ENCODE measurements around the gene REXO4.

REXO4 gene

GRCh38 chr9:133406480-133407307, 11.1 kb downstream of the REXO4 start:
- TF ChIP-seq CTCF (IDR thresholded peaks at IDR 0.05; ENCODE audit: insufficient read depth, low read depth, low read length, missing control alignments) = peak; percentile 90
- DNase-seq (ENCODE audit: low read depth) = peak; percentile 83
- no peak overlapping the region for H3K4me3 ChIP-seq (ENCODE audit: low read length)

GRCh38 chr9:133405508-133406438, 12.0 kb downstream of the REXO4 start:
- TF ChIP-seq CTCF (IDR thresholded peaks at IDR 0.05; ENCODE audit: insufficient read depth, low read depth, low read length, missing control alignments) = no peak
- no peak overlapping the region for H3K4me3 ChIP-seq (ENCODE audit: low read length)
- DNase-seq (ENCODE audit: low read depth) = peak; percentile 9

GRCh38 chr9:133404454-133405002, 13.3 kb downstream of the REXO4 start:
- no peak overlapping the region for H3K4me3 ChIP-seq (ENCODE audit: low read length)
- DNase-seq (ENCODE audit: low read depth) = no peak
- TF ChIP-seq CTCF (IDR thresholded peaks at IDR 0.05; ENCODE audit: insufficient read depth, low read depth, low read length, missing control alignments) = no peak

GRCh38 chr9:133403766-133404453, 13.9 kb downstream of the REXO4 start:
- no peak overlapping the region for H3K4me3 ChIP-seq (ENCODE audit: low read length)
- DNase-seq (ENCODE audit: low read depth) = peak; percentile 84
- peak; percentile 83 for TF ChIP-seq CTCF (IDR thresholded peaks at IDR 0.05; ENCODE audit: insufficient read depth, low read depth, low read length, missing control alignments)

GRCh38 chr9:133402689-133403088, 15.1 kb downstream of the REXO4 start:
- no peak for DNase-seq (ENCODE audit: low read depth)
- no peak for TF ChIP-seq CTCF (IDR thresholded peaks at IDR 0.05; ENCODE audit: insufficient read depth, low read depth, low read length, missing control alignments)
- H3K4me3 ChIP-seq (ENCODE audit: low read length) = no peak overlapping the region

- H3K4me3 ChIP-seq (ENCODE audit: low read length) = no peak overlapping the region
- no peak for DNase-seq (ENCODE audit: low read depth)
- TF ChIP-seq CTCF (IDR thresholded peaks at IDR 0.05; ENCODE audit: insufficient read depth, low read depth, low read length, missing control alignments) = no peak
Measured at GRCh38 chr9:133401588-133401987, 16.2 kb downstream of the REXO4 start.

All from epithelial cell of esophagus (primary cell).